ENCODE data around the gene KIF11. TPM values are rescaled to one million over a fixed set of nuclear protein-coding genes. Genes with fewer than 3 reads are reported as not detected.

Gene KIF11
- total RNA-seq, 4 donors from 2014 or later = 0.37 to 2.4 (median 1.3) TPM

DNA sequence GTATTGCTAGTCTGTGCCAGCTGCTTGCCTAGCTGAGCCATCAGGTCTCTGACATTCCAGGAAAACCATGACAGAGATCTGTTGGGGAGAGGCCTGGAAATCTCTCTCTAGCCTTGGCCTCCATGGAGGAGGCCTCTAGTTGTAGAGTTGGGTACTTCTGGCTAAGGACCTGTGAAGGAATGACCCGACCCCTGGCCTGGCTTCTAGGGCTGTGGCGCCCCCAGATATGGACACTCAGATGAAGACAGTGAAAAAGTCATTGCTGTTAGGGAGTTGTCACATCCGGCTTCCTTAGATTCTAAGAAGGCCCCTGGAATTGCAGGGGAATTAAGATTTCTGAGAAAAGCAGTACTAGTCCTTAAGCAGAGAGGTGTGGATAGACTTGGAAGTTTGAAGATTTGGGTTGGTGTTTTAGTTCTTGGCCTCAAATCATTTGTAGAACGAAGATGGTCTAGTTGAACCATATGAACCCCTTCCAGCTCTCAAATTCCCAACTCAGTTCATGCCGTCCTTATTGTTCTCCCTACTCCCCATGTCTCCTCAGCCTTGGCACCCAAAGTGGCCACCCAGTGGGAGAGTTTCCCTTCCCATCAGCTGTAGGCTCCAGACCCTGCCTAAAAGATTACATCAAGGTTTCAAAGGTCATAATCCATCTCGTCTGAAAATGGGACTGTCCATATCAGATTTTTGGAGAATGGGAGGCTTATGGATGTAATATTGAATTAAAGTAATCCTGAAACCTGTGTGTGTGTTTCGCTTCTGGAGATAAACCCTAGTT lies 103.9 kb downstream of the KIF11 start:
- H3K4me1 ChIP-seq = peaks cover 0 to 24% (median 5%) of the 10 kb centered on the region in 4 donors
- in situ Hi-C loops (cut with MboI; ENCODE audit: low pct_ligation_motif_present in 1 of 4, low pct_unique_long_range_greater_than_20kb in 1 of 4, low sequenced_read_pairs in 3 of 4) (no loop called here), intact Hi-C loops (cut with DNase I; ENCODE audit: low total_unique reads) (no loop called here)
- peak overlapping the region in 1 of 4 donors; percentile 19 for H3K27ac ChIP-seq
- WGBS, 2 donors (ENCODE audit: low coverage in 1 of 2) = 36 to 88% methylated on average over 2 to 7 of the region's 7 CpGs
- DNase-seq = no peak
- no peaks in the 10 kb centered on the region for H3K36me3 ChIP-seq
- peaks cover 85% of the 10 kb centered on the region for H3K27me3 ChIP-seq
- H3K4me3 ChIP-seq = no peak overlapping the region
- TF ChIP-seq, protein P1, sequence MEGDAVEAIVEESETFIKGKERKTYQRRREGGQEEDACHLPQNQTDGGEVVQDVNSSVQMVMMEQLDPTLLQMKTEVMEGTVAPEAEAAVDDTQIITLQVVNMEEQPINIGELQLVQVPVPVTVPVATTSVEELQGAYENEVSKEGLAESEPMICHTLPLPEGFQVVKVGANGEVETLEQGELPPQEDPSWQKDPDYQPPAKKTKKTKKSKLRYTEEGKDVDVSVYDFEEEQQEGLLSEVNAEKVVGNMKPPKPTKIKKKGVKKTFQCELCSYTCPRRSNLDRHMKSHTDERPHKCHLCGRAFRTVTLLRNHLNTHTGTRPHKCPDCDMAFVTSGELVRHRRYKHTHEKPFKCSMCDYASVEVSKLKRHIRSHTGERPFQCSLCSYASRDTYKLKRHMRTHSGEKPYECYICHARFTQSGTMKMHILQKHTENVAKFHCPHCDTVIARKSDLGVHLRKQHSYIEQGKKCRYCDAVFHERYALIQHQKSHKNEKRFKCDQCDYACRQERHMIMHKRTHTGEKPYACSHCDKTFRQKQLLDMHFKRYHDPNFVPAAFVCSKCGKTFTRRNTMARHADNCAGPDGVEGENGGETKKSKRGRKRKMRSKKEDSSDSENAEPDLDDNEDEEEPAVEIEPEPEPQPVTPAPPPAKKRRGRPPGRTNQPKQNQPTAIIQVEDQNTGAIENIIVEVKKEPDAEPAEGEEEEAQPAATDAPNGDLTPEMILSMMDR (IDR thresholded peaks at IDR 0.05) = no peak
- no peak for TF ChIP-seq POLR2AphosphoS5 (IDR thresholded peaks at IDR 0.05)
- no peak for TF ChIP-seq EP300 (IDR thresholded peaks at IDR 0.05; ENCODE audit: low read depth)
- no peak for TF ChIP-seq POLR2A (IDR thresholded peaks at IDR 0.05)
- H3K9me3 ChIP-seq = no peaks in the 10 kb centered on the region

DNA sequence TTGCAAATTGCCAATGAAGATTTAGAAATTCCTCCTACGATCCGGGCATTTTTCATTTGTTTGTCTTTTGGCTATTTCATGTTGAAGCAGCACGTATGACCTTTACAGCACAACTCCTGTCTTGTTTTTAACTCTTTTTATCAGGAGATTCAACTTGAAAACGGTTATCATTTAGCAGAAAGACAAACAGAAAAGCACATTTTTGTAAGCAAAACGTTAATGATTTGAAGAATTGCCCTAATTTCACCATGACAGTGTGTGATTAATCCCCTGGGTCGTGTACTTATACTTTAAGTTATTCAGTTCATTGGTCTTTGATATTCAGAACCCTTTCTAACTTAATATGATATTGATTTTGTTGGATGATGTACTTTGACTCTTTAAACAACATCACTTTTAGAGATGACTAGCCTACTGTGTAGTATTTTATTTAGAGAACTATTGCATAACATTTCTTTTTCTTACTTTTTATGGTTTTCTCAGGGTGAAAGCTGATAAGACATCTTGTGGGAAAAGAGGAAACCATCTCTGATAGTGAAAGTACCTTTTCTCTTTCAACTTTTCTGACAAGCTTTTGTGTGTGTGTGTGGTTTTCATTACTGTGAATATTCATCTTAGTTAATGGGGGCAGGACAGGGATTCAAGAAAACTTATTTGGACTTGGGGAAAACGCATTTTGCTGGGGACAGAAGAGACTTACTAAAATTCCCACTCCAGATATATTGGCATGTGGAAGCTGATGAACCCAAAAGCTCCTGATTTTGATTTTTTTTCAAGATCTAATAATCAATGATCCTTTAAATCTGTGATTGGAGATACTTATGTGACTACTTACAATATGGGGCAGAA lies 105.0 kb downstream of the KIF11 start:
- Histone ChIP-seq H3K4me3 (no peak overlapping the region), H3K9me3 (no peaks in the 10 kb centered on the region), H3K27me3 (peaks cover 74% of the 10 kb centered on the region), H3K4me1 (peaks cover 0 to 18% (median 5%) of the 10 kb centered on the region in 4 donors), H3K36me3 (no peaks in the 10 kb centered on the region), H3K27ac (no peak overlapping the region)
- 40 to 42% methylated on average over 7 of the region's 7 CpGs for WGBS, 2 donors (ENCODE audit: low coverage in 1 of 2)
- TF ChIP-seq, protein P1 (IDR thresholded peaks at IDR 0.05) = no peak
- no peak for TF ChIP-seq POLR2A (IDR thresholded peaks at IDR 0.05)
- TF ChIP-seq POLR2AphosphoS5 (IDR thresholded peaks at IDR 0.05) = no peak
- TF ChIP-seq EP300 (IDR thresholded peaks at IDR 0.05; ENCODE audit: low read depth) = no peak
- intact Hi-C loops (cut with DNase I; ENCODE audit: low total_unique reads) (no loop called here), in situ Hi-C loops (cut with MboI; ENCODE audit: low pct_ligation_motif_present in 1 of 4, low pct_unique_long_range_greater_than_20kb in 1 of 4, low sequenced_read_pairs in 3 of 4) (no loop called here)
- no peak for DNase-seq

DNA sequence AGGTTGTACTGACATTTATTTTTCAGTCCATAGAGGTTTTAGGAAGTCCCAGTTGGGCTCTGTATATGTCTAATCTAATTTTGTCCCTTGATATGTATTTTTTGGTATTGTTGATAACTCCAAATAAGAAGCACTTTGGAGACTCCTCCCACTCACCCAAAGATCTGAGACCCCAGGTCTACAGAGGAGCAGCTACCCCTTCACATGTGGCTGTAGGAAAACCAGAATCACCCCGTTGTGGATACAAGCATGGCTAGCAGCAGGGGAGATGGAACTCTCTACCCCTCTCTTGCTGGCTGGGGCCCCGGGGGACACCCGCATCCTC lies 106.2 kb downstream of the KIF11 start:
- intact Hi-C loops (cut with DNase I; ENCODE audit: low total_unique reads) = no loop called here
- Histone ChIP-seq H3K27me3 (peaks cover 68% of the 10 kb centered on the region), H3K9me3 (no peaks in the 10 kb centered on the region), H3K4me1 (peaks cover 0 to 14% (median 5%) of the 10 kb centered on the region in 4 donors), H3K4me3 (peak overlapping the region in 3 of 4 donors; percentile 6 to 45 (median 31)), H3K27ac (peak overlapping the region; percentile 2 to 60 (median 15)), H3K36me3 (no peaks in the 10 kb centered on the region)
- TF ChIP-seq, protein P1 (IDR thresholded peaks at IDR 0.05) = no peak
- DNase-seq = no peak
- WGBS, 2 donors (ENCODE audit: low coverage in 1 of 2) = 8% methylated on average over 3 of the region's 3 CpGs; no CpG with 5 or more reads in 1 of the 2 donors
- in situ Hi-C loops (cut with MboI; ENCODE audit: low pct_ligation_motif_present in 1 of 4, low pct_unique_long_range_greater_than_20kb in 1 of 4, low sequenced_read_pairs in 3 of 4) = no loop called here

All from transverse colon (tissue), 4 donors.